ENCODE data around the gene UFC1.

Gene UFC1

DNA sequence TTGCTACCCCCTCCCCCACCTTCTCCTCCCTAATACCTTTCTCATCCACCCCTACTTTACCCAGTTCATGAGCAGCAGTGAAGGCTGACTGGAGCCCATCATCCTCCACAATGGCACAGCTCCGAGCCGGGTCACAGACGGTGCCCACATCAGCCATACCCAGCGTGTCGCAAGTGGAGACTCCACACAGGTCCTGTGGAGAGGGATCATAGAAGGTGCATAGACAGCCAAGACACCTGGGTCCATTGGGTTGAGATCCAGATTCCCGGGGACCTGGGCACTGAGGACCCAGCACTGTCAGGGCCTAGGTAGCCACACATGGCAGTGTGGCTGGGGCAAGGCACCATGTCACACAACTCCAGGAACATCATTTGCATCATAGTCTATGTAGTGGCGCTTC is 42.3 kb downstream of the UFC1 start:
- no peak for DNase-seq

DNA sequence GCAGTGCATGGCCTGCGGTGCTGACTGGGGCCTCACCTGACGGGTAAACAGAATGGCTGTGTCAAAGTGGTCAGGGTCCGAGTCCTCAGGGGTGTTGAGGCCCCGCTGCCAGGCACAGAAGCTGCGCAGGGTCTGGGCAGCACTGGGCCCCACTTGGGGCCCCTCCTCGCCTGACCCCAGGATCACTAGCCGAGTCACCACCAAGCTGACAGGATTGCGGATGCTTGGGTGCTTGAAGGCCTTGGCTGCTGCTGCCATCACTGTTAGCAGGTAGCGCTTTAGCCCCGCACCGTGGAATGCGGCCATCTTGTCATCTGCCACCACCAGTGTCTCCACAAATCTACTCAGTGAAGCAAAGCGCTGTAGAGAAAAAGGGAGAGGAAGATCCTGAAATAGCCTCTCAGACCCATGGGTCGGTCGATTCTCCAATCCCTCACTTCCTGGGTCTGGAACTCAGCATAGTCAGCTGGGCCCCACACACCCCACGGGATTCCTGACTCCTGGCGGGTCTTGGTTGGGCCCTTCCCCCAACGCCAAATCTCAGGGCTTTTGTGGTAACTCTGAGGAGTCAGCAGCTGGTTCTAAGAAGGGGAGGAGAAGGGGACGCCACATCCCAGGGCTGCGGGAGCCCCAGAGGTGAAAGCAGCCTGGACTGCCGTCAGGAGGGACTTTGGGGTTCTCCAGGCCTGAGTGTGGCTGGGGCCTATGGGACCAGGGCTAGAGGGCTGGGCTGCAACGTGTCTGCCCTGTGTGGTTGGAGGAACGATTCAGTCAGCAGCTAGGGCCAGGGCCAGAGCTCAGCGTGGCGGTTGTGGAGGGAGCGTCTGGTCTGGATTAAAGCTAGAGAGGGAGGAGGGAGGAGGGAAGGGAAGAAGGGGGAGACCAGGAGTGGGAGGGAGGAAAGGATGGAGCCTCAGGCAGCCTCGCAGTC is 43.0 kb downstream of the UFC1 start:
- DNase-seq, result no peak

DNA sequence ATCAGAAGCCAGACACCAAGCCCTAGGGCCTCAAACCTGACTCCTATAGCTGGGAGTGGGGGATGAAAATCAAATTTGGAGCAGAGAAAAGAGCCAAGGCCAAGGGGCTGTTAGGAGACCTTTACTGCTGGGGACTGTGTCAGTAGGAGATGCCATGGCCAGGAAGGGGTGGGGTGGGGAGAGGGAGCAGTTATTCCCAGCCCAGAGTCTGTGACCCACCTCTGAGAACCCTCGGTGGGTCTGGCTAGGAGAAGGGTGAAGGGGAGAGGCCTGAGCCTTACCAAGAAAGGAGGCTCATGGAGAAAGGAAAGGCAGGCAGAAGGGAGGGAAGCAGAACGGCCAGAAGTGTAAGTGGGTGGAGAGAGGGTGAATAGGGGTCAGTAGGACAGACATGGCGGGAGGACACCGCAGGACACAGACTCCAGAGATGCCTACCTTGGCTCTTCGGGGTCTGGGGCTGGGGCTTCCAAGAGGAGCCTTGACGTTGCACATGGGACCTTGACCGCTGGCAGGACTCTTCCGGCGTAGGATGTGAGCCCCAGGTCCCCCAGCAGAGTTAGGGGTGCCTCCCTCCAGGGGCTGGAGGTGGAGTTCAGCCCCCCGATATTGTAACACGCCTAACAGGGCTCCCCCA is 43.9 kb downstream of the UFC1 start:
- no peak for DNase-seq

DNA sequence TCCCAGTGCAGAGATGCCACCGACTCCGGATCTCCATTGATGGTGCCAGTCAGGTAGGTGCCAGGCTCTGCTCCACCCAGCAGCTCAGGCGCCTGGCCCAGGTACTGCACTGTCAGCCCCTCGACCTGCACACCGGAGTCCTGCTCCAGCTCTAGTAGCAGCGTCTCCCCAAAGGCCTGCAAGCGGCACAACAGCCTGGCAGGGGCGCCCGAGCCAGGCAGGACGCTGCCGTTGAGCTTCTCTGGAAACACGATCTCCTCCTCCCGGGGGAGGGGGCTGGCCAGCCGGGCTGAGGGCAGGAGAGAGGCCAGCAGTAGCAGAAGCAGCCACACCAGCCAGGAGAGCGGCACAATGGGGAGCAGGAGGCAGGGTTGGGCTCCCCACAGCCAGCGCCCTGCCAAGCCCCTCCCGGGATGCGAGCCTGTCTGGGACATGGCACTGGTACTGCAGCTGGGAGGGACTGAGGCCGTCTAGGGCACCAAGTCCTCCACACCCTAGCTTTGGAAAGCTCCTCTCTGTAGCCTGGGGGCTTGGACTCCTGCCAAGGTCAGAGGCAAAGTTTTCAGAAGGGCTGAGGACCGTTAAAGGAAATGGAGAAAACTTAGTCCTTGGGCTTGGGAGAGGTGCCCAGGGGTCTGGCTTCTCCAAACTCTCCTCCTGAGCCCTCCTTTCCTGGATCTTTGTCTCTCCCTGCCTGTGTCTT is 44.6 kb downstream of the UFC1 start:
- DNase-seq, result no peak

DNA sequence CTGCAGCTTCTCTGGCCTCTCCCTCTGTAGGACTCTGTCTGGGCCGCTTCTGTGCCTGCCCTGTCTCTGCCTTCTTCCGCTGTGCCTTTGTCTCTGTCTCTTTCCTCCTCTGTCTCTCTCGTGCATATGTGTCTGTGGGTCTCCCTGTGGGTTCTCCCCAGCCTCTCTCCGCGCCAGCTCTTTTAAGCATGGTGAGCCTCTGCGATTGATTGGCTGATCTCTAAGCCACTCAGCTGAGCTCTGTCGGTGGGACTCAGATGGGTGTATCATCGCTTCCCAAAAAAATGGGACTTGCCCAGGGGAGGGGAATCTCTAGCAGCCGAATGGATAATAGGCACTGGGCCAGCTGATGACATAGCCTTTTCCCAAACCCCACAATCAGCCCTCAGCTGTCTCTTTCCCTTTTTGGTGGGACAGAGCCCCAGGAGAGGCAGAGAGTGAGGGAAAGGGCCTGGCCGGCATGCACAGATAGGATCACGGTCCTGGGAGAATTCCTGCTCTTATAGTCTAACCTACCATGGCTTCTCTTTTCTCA is 45.2 kb downstream of the UFC1 start, which contains the start of gene ADAMTS4:
Gene ADAMTS4, minus strand, starts transcription at position 158 of the 535 bp plus-strand sequence. CDS start 427 bp downstream, outside the sequence.
- DNase-seq, result no peak

DNA sequence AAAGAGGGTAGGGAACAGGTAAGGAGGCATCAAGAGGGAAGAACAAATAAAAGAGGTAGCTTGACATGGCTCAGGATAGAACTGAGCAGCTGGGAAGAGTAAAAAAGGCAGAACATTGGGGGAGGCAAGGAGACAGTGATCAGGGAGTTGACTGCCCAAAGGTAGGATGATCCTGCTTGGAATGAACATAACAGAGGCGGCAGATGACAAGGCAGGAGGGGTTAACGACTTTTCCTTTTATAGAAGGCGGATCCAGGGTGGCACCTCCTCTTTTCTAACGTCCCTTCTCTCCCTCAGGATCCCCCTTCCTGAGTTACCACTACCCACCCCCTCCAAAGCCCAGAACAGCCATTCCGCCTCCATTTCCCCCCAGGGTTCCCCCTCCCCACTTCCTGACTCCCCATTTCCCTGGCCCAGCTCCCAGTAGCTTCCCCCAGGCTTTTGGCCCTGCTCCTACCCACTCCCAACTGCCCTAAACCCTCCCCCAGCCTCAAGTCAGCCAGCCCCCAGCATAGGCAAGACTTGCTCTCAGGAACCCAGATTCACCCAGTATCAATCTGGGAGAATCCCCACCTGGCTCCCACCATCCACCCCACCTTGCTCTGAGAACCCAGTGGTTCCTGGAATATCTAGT is 45.8 kb downstream of the UFC1 start:
- DNase-seq, result no peak

DNA sequence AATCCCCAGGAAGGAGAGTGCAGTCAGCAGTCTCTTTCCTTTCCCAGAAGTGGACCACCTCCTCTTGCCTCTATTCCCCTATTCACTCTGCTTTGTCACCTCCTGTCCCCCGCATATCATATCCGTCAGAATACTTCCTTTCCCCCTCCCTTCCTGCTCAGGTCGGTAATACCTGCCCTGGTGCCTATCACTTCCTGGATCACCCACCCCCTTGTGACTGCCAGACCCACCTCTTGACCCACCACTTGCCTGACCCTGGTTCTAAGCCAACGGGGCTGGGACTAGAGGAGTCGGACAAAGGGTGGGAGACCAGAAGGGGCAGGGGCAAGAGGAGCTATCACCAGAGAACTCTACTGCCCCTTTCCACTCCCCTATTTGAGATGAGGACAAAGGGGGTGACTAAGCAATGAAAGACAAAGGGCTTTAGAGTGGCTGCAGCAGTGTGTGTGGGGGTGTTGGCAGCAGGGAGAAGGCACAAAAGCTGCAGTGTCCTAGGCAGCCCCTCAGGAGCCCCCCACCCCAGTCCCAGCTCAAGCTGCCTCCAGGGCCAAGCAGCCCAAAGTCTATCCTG is 46.7 kb downstream of the UFC1 start:
- no peak for DNase-seq

DNA sequence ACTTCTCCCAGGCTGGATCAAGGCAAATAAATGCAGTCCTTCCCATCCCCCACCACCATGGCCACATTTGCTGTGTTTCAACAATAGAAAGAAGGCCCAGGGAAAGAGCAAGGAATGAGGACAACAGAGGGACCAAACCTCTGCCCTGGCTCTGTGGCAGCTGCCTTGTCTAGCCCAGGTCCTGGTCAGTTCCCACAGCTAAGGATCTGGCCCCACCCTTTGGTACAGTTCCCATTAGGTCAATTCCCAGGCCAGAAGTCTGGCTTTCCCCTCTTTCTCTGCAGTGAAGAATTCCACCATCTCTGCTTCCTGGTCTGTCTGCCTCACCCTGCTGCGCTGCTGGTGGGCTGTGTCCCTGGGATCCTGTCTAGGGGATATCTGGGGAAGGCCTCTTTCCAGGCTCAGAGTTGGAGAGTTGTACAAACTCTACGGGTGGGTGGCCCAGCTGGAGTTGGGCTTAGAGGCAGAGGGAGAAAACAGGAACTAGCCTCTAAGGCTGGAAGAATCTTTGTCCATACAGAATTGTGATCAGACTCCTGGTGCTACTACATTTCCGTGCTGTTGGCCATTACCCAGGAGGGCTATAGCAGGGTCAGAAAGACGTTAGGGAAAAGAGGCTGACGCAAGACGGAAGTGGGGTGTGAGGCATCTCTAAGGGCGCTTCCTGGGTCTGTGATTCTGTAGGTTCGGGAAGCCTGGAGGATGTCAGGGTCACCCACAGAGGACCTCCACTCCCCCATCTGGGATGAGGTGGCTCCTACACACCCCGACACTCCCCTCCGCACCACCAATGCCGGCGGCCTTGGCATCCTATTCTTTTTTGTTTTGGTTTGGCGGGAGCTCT is 47.4 kb downstream of the UFC1 start:
- no peak for DNase-seq

DNA sequence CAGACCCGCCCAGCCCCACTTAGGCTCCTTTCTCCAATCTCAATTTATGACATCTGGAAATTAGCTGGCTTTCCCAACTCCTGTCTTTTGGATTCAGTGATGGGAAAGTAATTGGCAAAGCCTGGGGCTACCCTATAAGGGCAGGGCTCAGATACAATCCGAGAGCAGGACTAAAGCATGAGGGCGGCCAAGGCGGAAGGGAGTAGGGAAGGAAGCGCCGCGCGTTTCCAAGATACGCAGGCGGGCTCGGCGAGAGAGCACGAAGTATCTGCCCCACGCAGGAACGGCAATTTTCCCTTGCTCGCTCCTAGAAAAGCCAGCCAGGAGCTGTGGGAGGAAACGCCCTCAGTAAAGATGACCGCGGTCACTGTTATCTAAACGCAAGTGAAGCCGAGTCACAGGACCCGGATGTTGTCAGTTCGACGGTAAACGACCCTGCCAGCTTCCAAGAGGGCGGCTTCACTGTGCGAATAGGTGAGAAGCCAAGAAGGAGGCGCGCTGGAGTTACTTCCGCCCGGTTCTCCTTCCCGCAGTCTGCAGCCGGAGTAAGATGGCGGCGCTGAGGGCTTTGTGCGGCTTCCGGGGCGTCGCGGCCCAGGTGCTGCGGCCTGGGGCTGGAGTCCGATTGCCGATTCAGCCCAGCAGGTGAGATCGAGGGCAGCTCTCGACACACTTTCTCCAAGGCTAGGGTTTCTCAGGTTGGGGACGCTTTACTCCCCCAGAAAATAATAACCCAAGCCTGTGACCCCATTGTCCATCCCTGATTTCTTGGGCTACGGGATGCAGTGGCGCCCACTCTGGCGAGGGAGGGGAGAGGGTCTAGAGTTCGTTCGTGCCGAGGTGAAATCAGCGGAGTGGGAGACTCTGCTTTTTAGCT is 48.3 kb downstream of the UFC1 start, which contains the start of gene NDUFS2:
Gene NDUFS2, plus strand, starts transcription at position 532 of the 877 bp plus-strand sequence. Its CDS starts 19 bp downstream, at position 551.
- DNase-seq, result peak; percentile 94

DNA sequence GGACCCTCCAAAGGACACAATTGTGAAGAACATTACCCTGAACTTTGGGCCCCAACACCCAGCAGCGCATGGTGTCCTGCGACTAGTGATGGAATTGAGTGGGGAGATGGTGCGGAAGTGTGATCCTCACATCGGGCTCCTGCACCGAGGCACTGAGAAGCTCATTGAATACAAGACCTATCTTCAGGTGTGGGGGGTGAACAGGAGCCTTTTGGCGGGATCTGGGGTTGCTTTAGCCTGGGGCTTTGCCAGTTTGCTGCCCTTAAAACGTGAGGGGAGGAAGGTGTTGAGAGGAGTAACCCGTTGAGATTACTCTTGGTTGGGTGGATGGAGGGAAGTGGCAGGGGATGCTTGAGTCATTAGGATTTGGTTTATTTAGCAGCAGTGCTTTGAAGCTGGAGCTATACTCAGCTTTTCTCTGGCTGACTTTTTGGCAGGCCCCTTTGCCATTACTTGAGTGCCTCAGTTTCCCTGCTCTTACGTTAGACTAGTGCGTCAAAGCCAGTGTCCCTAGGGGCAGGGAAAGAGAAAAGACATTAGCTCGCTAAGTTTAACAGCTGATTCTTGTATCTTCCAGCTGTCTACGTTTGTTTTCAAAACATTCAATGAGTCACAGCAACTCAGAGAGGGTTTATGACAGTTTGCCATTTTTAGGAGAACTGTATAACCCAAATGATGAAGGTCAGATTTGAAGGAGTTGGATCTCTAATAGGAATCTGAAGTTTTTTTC is 52.8 kb downstream of the UFC1 start:
- DNase-seq, result no peak

DNA sequence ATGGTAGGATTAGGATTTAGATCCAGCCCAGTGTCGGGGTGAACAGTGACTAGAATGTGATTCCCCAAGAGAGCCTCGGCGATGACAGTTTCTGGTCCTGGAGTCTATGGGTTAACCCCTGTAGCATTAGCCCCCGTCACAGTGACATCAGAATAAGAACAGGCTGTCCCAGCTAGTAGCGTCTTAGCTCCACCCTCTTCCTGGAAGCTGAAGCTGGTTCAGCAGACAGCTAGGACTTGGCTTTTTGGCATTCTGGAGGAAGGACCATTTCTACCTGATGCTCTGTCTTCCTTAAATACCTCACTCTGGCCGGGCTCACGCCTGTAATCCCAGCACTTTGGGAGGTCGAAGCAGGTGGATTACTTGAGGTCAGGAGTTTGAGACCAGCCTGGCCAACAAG is 53.4 kb downstream of the UFC1 start:
- DNase-seq, result no peak

Measured in NK-92 treated with Interleukin-12 subunit alpha and Interleukin-12 subunit beta, amount 100 ng/mL, for 24 hours (cell line).